HG02840 (cell line): ENCODE results near the gene C16orf95.
"Not testable (repeated sequence)": the region's sequence is repeated elsewhere in the genome, so short reads cannot be mapped to it uniquely, and the experiment has no call there.

Source experiments
- ATAC-seq: cut with Tn5 transposase; IDR thresholded peaks from one replicate; pipeline ENCODE4 v1.9.1; 2021; ENCODE audit warnings: mild to moderate bottlenecking, moderate library complexity, moderate number of reproducible peaks; ENCODE audit not compliant: unreplicated experiment, low FRiP score

Gene C16orf95

DNA sequence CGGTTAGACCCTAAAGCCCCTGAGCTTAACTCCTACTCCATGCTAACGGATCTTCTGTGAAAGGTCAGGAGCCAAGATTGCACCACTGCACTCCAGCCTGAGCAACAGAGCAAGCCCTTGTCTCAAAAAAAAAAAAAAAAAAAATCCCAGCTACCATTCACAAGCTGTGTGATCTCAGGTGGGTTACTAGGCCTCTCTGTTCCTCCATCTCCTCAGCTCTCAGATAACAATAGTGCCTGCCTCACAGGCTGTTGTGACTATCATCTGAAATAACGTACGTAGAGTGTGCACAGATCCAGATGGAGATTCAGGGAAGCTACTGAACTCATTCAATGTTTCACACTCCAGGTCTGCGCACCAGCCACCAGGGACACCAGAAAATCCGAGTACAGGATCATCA is 57.8 kb downstream of the C16orf95 start:
- no peak for ATAC-seq

DNA sequence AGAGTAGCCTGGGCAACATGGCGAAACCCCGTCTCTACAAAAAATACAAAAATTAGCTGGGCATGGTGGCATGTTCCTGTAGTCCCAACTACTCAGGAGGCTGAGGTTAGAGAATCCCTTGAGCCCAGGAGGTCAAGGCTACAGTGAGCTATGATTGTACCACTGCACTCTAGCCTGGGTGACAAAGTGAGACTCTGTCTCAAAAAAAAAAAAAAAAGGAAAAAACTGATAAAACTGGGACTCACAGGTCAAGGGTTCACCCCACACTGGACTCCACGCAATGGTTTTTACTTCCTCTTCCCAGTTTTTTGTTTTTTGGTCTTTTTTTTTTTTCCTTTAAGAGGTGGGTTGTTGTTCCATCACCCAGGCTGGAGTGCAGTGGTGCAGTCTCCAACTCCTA is 58.5 kb downstream of the C16orf95 start:
- ATAC-seq: not testable (repeated sequence)

DNA sequence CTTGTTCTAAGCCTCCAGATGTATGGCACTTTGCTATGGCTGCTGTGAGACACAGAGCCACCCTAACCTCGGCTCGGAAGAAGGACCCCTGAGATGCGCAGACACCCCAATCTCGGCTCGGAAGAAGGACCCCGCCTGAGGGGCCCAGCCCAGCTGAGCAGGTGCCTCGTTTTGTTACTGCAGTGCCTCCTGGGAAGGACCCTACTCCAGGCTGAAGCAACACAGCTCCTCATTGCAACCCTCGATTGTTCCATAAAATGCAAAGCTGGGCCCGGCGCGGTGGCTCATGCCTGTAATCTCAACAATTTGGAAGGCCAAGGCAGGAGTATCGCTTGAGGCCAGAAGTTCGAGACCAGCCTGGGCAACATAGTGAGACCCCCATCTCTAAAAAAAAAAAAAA is 61.3 kb downstream of the C16orf95 start:
- no peak for ATAC-seq

DNA sequence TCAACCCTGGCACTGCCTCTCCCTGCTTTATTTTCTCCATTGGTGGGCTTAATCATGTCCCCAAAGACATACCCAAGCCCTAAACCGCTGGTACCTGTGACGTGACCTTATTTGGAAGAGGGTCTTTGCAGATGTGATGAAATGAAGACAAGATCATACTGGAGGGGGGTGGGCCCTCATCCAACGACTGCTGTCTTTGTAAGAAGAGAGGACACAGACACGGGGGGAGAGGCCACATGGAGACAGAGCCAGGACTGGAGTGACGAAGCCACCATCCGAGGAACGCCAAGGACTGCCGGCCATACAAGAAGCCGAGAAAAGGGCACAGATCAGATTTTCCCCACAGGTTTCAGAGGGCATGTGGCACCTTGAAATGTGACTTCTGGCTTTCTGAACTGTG is 62.5 kb downstream of the C16orf95 start:
- ATAC-seq: no peak

DNA sequence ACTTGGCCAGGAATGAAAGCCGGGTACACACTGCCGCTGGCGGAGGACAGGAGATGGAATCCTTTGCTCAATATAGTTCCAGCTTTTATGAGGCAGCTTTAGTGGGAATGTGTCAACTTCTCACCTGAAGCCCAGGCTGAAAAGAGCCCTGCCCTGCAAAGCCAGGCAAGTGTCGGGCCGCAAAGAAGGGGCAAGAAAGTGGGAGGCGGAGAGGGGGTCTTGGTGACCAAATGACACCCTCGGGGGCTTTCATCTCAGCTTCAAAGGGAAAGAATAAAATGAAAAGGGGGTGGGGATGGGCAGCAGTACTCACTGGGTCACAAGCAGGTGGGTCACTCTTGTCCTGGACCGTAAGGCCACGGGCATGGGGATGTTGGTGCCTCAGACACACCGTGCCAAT is 62.9 kb downstream of the C16orf95 start:
- no peak for ATAC-seq

DNA sequence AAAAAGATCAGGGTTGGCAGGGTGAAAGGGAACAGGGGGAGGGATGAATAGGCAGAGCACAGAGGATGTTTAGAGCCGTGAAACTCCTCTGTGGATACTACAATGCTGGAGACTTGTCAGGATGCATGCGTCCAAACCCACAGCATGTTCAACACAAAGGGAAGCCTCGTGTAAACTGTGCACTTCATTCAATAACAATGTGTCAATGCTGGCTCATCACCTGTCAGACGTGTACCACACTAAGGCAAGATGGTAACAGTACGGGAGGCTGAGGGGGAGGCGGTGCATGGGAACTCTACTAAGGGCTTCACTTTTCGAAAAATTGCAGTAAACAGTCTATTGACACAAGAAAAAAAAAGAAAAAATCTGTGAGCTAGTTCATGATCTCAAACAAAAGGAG is 63.7 kb downstream of the C16orf95 start:
- no peak for ATAC-seq
